Measurements from ENCODE around the gene RPS28. TPM values are rescaled to one million over a fixed set of nuclear protein-coding genes. Genes with fewer than 3 reads are reported as not detected.
A peak's percentile ranks its signal among the peaks of the same experiment; 100 is the strongest.
"Not testable (repeated sequence)": the region's sequence is repeated elsewhere in the genome, so short reads cannot be mapped to it uniquely, and the experiment has no call there.

RPS28 gene
- total and polyA plus RNA-seq, 7 donors: 431 to 1,442 (median 947) TPM

- Histone ChIP-seq H3K4me3 (peak overlapping the region; percentile 11), H3K36me3 (ENCODE audit: insufficient read depth in 1 of 2, low read depth in 1 of 2) (no peaks in the 10 kb centered on the region), H3K9me3 (no peaks in the 10 kb centered on the region), H3K4me1 (peaks cover 16% of the 10 kb centered on the region), H3K27me3 (ENCODE audit: insufficient read depth in 3 of 3, low read length in 2 of 3) (peaks cover 0 to 51% (median 18%) of the 10 kb centered on the region in 3 donors), H3K27ac (peak overlapping the region; percentile 23)
- peak in 1 of 2 donors; percentile 9 for DNase-seq
- 42 to 62% (median 55%) methylated on average over 8 of the region's 8 CpGs for WGBS, 3 donors
- intact Hi-C loops (cut with DNase I): no loop called here
- no peak for ATAC-seq
- TF ChIP-seq CTCF (IDR thresholded peaks at IDR 0.05): no peak
These were observed 15.4 kb downstream of the RPS28 start for GRCh38 chr19:8336660-8337059.

DNA sequence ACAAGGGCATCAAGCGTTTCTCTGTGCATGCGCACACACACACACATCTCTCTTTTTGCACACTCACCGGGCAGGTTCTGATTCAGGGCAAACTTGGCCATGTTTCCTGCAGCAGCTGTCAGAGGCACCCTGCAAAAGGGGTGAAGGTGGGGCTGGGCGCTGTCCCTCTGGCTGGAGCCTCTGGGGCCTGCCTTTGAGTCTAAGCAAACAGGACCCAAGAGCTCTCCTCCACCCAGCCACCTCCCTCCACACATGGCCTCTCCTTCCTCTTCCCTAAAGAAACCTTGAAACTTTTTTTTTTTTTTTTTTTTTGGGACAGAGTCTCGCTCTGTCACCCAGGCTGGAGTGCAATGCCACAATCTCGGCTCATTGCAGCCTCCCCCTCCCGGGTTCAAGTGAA lies 16.4 kb downstream of the RPS28 start:
- Histone ChIP-seq H3K27me3 (ENCODE audit: insufficient read depth in 3 of 3, low read length in 2 of 3) (peaks cover 0 to 56% (median 18%) of the 10 kb centered on the region in 3 donors), H3K4me1 (peaks cover 16% of the 10 kb centered on the region), H3K36me3 (ENCODE audit: insufficient read depth in 1 of 2, low read depth in 1 of 2) (no peaks in the 10 kb centered on the region), H3K9me3 (no peaks in the 10 kb centered on the region), H3K4me3 (no peak overlapping the region), H3K27ac (no peak overlapping the region)
- intact Hi-C loops (cut with DNase I): no loop called here
- peak in 1 of 2 donors; percentile 24 for DNase-seq
- TF ChIP-seq CTCF (IDR thresholded peaks at IDR 0.05): no peak
- ATAC-seq: no peak
- 72 to 80% (median 75%) methylated on average over 6 to 7 of the region's 7 CpGs for whole genome bisulfite sequencing, 3 donors

DNA sequence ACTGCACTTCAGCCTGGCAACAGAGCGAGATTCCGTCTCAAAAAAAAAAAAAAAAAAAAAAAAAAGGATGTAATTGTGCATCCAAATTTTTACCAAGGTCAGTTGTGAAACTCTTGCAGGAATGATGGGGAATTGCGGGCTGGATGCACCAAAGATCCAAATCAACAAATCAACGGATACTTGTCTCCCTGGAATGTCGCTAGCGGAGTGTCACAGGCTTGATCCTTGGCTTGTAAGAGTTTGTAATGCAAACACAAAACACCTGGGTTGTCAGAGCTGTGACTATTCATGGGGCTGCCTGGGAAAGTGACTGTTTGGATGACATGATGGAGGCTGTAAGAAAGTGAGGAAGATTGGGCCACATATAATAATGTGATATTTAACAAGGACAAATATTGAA lies 17.5 kb downstream of the RPS28 start:
- Histone ChIP-seq H3K27me3 (ENCODE audit: insufficient read depth in 3 of 3, low read length in 2 of 3) (peaks cover 0 to 45% (median 11%) of the 10 kb centered on the region in 3 donors), H3K36me3 (ENCODE audit: insufficient read depth in 1 of 2, low read depth in 1 of 2) (no peaks in the 10 kb centered on the region), H3K4me3 (no peak overlapping the region), H3K4me1 (peaks cover 9% of the 10 kb centered on the region), H3K27ac (no peak overlapping the region), H3K9me3 (no peaks in the 10 kb centered on the region)
- TF ChIP-seq CTCF (IDR thresholded peaks at IDR 0.05): no peak
- intact Hi-C loops (cut with DNase I): no loop called here
- WGBS, 3 donors: 63 to 74% (median 70%) methylated on average over 6 of the region's 6 CpGs
- peak in 1 of 2 donors; percentile 5 for DNase-seq
- no peak for ATAC-seq

GRCh38 chr19:8340341-8341096 lies 19.2 kb downstream of the RPS28 start:
- ATAC-seq (peak in 3 of 4 donors; percentile 17 to 38 (median 33)), DNase-seq (peak; percentile 33 to 82)
- Histone ChIP-seq H3K36me3 (ENCODE audit: insufficient read depth in 1 of 2, low read depth in 1 of 2) (no peaks in the 10 kb centered on the region), H3K9me3 (no peaks in the 10 kb centered on the region), H3K27ac (peak overlapping the region; percentile 70), H3K4me1 (no peaks in the 10 kb centered on the region), H3K27me3 (ENCODE audit: insufficient read depth in 3 of 3, low read length in 2 of 3) (peaks cover 0 to 30% (median 0%) of the 10 kb centered on the region in 3 donors), H3K4me3 (peak overlapping the region; percentile 68)
- WGBS, 3 donors: 13 to 15% (median 14%) methylated on average over 15 of the region's 15 CpGs
- TF ChIP-seq CTCF (IDR thresholded peaks at IDR 0.05): no peak
- intact Hi-C loops (cut with DNase I): no loop called here

GRCh38 chr19:8341504-8341903 lies 20.2 kb downstream of the RPS28 start:
- H3K9me3 ChIP-seq; intact Hi-C loops (cut with DNase I); H3K36me3 ChIP-seq (ENCODE audit: insufficient read depth in 1 of 2, low read depth in 1 of 2); ATAC-seq; H3K4me1 ChIP-seq: not testable (repeated sequence)
- H3K4me3 ChIP-seq: peak overlapping the region; percentile 68
- peak in 1 of 2 donors; percentile 14 for DNase-seq
- 78 to 92% (median 89%) methylated on average over 4 of the region's 4 CpGs for WGBS, 3 donors
- H3K27ac ChIP-seq: peak overlapping the region; percentile 70
- peaks cover 0 to 21% (median 0%) of the 10 kb centered on the region in 3 donors for H3K27me3 ChIP-seq (ENCODE audit: insufficient read depth in 3 of 3, low read length in 2 of 3)
